ENCODE measurements around the gene ACAA1. TPM values are rescaled to one million over a fixed set of nuclear protein-coding genes. Genes with fewer than 3 reads are reported as not detected.
A peak's percentile ranks its signal among the peaks of the same experiment; 100 is the strongest.

ACAA1 gene
- total RNA-seq, result 10 to 100 TPM; 50.9 to 74.0 TPM

DNA sequence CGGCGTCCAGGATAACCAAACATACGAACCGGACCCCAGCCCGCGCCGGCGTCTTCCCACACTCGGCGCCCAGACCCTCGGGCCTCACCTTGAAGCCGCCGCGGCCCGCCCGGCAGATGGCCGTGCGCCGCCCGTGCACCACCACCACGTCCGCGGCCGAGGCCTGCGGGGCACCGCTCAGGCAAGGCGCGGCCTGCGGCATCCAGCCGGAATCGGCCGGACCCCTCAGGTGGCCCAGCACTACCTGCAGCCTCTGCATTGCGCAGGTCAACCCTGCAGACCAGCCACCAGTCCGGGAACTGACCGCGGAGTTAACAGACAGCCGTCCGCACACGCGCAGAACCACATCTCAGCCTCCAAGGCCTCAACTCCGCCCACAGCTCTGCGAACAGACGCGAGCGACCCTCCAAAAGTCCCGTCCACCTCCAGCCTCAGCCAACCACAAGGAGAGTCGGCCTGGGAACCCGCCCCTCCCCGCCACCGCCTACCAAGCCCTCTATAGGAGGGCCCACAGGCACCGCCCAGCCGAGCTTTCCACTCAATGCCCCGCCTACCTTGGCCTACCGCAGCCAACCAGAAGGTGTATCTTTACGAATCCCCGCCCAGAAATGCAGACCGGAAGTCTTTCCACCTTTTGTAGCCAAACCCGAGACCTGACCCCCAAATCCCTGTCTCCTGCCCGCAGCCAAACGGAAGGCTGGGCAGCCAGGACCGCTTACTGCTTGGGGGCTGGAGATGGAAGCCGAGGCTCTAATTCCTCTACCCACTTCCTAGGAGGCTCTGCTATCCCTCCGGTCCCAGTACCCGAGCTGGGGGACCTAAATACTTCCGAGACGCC is at the start of gene ACAA1:
Gene ACAA1, minus strand, starts transcription at position 351 of the 838 bp plus-strand sequence. Its CDS starts 92 bp downstream, at position 259.
- peak; percentile 100 for DNase-seq (ENCODE audit: low spot score)
- H3K27me3 ChIP-seq, result no peaks in the 10 kb centered on the region
- H3K4me1 ChIP-seq, result peaks cover 0 to 50% of the 10 kb centered on the region in 2 donors
- TF ChIP-seq, protein P1, sequence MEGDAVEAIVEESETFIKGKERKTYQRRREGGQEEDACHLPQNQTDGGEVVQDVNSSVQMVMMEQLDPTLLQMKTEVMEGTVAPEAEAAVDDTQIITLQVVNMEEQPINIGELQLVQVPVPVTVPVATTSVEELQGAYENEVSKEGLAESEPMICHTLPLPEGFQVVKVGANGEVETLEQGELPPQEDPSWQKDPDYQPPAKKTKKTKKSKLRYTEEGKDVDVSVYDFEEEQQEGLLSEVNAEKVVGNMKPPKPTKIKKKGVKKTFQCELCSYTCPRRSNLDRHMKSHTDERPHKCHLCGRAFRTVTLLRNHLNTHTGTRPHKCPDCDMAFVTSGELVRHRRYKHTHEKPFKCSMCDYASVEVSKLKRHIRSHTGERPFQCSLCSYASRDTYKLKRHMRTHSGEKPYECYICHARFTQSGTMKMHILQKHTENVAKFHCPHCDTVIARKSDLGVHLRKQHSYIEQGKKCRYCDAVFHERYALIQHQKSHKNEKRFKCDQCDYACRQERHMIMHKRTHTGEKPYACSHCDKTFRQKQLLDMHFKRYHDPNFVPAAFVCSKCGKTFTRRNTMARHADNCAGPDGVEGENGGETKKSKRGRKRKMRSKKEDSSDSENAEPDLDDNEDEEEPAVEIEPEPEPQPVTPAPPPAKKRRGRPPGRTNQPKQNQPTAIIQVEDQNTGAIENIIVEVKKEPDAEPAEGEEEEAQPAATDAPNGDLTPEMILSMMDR (IDR thresholded peaks at IDR 0.05), result peak in 1 of 2 donors; percentile 11
- H3K9me3 ChIP-seq, result no peaks in the 10 kb centered on the region
- peak within 1 kb of the TSS; percentile 98 to 99 for H3K4me3 ChIP-seq
- H3K36me3 ChIP-seq, result peaks cover 41% of the 10 kb centered on the region
- peak within 1 kb of the TSS; percentile 91 to 96 for H3K27ac ChIP-seq

DNA sequence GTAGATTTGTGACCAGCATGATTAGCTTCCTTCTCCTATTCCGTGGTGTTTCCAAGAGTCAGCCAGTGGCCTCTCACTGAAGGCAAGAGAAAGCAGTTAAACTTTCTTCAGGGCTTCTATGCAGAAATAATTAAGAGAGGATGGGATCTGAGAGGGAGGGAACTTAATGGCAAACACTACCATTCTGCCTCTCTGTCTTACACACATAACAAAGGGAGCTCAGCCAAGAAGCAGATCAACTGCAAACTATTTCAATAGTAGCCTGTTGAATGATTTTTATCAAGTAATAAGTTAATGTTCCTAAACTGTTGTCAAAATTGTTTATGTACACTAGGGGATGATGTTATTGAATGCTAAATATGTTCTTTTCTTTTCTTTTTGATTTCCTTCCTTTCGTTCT is 40.3 kb upstream of the ACAA1 start:
- Histone ChIP-seq H3K4me3 (no peak overlapping the region), H3K36me3 (no peaks in the 10 kb centered on the region), H3K9me3 (no peaks in the 10 kb centered on the region), H3K27ac (no peak overlapping the region), H3K4me1 (peaks cover 0 to 12% of the 10 kb centered on the region in 2 donors), H3K27me3 (no peaks in the 10 kb centered on the region)
- no peak for DNase-seq (ENCODE audit: low spot score)
- TF ChIP-seq, protein P1 (IDR thresholded peaks at IDR 0.05), result no peak

- TF ChIP-seq, protein P1 (IDR thresholded peaks at IDR 0.05), result no peak
- no peak for DNase-seq (ENCODE audit: low spot score)
- Histone ChIP-seq H3K4me1 (peaks cover 0 to 14% of the 10 kb centered on the region in 2 donors), H3K27me3 (no peaks in the 10 kb centered on the region), H3K36me3 (no peaks in the 10 kb centered on the region), H3K27ac (no peak overlapping the region), H3K4me3 (no peak overlapping the region), H3K9me3 (no peaks in the 10 kb centered on the region)
Measured at GRCh38 chr3:38173834-38174418, 37.0 kb upstream of the ACAA1 start.

GRCh38 chr3:38171622-38172021 is 34.7 kb upstream of the ACAA1 start:
- Histone ChIP-seq H3K4me1 (peaks cover 0 to 24% of the 10 kb centered on the region in 2 donors), H3K27me3 (no peaks in the 10 kb centered on the region), H3K4me3 (no peak overlapping the region), H3K9me3 (no peaks in the 10 kb centered on the region), H3K36me3 (no peaks in the 10 kb centered on the region), H3K27ac (no peak overlapping the region)
- DNase-seq (ENCODE audit: low spot score), result no peak
- TF ChIP-seq, protein P1 (IDR thresholded peaks at IDR 0.05), result no peak

DNA sequence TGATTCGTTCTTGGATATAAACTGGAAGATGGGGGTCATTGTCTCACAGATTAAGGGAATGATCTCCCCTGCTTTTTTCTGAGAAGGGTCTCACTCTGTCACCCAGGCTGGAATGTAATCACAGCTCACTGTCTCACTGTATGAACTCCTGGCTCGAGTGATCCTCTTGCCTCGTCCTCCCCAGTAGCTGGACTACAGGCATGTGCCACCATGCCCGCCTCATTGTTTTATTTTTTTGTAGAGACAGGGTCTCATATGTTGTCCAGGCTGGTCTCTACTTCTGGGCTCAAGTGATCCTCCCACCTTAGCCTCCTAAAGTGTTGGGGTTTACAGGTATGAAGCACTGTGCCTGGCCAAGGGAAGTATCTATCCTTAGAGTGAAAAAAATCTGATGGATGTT is 33.8 kb upstream of the ACAA1 start:
- TF ChIP-seq, protein P1 (IDR thresholded peaks at IDR 0.05), result no peak
- Histone ChIP-seq H3K9me3 (no peaks in the 10 kb centered on the region), H3K36me3 (no peaks in the 10 kb centered on the region), H3K4me3 (no peak overlapping the region), H3K4me1 (peaks cover 0 to 31% of the 10 kb centered on the region in 2 donors), H3K27me3 (no peaks in the 10 kb centered on the region), H3K27ac (no peak overlapping the region)
- no peak for DNase-seq (ENCODE audit: low spot score)

All from right atrium auricular region (tissue), 2 donors.